AG09309 (cell line): Measurements from ENCODE around the gene SYNRG.
"Not testable (repeated sequence)": the region's sequence is repeated elsewhere in the genome, so short reads cannot be mapped to it uniquely, and the experiment has no call there.

Source experiments
- DNase-seq: peaks from one replicate; pipeline ENCODE4 v3.0.0-alpha.2; 2010; ENCODE audit warnings: low read depth
- H3K4me3 ChIP-seq: 2 replicates; pipeline ENCODE4 v1.5.1; 2011; ENCODE audit warnings: mild to moderate bottlenecking, low read depth, low read length, moderate library complexity; ENCODE audit not compliant: control insufficient read depth
- CTCF ChIP-seq: IDR thresholded peaks from 2 replicates; pipeline ENCODE4 v1.5.1; 2011; ENCODE audit warnings: mild to moderate bottlenecking, low read depth, low read length, inconsistent platforms; ENCODE audit not compliant: insufficient read depth, control insufficient read depth; ENCODE audit errors: missing control alignments

The SYNRG gene

GRCh38 chr17:37610971-37611370 lies 1.8 kb upstream of the SYNRG start:
- TF ChIP-seq CTCF: no peak
- DNase-seq: no peak
- H3K4me3 ChIP-seq: no peak overlapping the region

GRCh38 chr17:37610041-37610420 lies 813 bp upstream of the SYNRG start:
- not testable (repeated sequence) for DNase-seq, H3K4me3 ChIP-seq

GRCh38 chr17:37608351-37609169 lies 658 bp downstream of the SYNRG start:
- H3K4me3 ChIP-seq: peak overlapping the region; percentile 99
- DNase-seq: no peak
- no peak for TF ChIP-seq CTCF

- no peak for TF ChIP-seq CTCF
- DNase-seq: no peak
- peak overlapping the region; percentile 99 for H3K4me3 ChIP-seq
These were observed 1.4 kb downstream of the SYNRG start for GRCh38 chr17:37607637-37608331.

GRCh38 chr17:37605813-37606505 lies 3.3 kb downstream of the SYNRG start:
- no peak for TF ChIP-seq CTCF
- DNase-seq: peak; percentile 23
- H3K4me3 ChIP-seq: no peak overlapping the region

GRCh38 chr17:37605081-37605480 lies 4.1 kb downstream of the SYNRG start:
- H3K4me3 ChIP-seq: no peak overlapping the region
- TF ChIP-seq CTCF: no peak
- no peak for DNase-seq

- no peak for DNase-seq
- no peak overlapping the region for H3K4me3 ChIP-seq
- TF ChIP-seq CTCF: no peak
These were observed 4.7 kb downstream of the SYNRG start for GRCh38 chr17:37604556-37604955.
